ENCODE data around the gene LAMC1.

Gene LAMC1

DNA sequence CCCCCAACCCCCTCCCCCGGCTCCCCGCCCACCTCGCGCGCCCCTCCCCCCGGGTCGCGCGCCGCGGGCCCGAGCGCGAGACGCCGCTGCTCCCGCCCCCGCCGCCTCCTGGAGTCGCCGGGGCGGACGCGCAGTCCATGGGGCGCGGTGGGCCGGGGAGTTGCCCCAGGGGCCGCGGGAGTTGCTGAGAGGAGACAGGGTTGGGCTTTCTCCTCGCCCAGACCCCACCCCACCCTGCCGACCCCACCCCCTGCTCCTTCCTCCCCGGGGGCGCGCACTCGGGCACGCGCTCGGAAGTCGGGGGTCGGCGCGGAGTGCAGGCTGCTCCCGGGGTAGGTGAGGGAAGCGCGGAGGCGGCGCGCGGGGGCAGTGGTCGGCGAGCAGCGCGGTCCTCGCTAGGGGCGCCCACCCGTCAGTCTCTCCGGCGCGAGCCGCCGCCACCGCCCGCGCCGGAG is at the start of gene LAMC1:
LAMC1 (plus strand) TSS at position 275 of the 455 bp plus-strand sequence. CDS start 297 bp downstream, outside the sequence.
- peak; percentile 88 for DNase-seq (ENCODE audit: low read depth)

DNA sequence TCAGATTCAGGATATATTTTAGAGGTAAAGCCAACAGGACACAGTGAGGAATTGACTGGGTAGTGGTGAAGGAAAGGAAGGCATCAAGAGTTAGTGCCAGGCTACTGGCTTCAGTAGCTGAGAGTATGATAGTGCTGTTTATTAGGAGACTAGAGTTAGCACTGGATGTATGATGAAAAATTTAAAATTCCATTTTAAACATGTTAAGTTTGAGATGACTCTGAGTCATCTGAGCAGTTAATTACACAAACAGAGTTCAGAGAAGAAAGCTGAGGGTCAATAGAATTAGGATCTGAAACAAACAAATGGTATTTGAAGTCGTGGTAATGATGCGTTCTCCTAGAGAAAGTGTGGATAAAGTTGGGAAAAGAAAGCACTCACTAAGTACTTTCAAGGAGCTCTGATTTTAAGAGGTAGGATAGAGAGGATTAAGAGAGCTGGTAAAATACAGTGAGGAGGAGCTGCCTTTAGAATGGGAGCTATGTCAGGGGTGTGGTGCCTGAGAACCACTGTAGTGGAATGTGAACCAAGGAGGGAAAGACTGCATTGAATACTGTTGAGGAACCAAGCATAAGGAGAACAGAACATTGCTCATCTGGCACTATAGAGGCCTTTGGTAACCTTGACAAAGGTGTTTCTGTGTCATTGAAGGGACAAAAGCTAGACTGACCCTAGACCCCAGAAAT is 48.6 kb upstream of the LAMC1 start:
- no peak for DNase-seq (ENCODE audit: low read depth)

DNA sequence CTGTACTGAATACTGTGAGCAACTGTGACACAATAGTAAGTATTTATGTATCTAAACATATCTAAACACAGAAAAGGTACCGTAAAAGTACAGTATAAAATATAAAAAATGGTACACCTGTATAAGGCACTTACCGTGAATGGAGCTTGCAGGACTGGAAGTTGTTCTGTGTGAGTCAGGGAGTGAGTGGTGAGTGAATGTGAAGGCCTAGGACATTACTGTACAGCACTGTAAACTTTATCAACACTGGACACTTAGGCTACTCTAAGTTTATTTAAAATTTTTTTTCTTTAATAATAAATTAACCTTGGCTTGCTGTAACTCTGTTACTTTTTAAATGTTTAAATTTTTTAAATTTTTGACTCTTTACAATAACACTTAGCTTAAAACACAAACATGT is 45.7 kb upstream of the LAMC1 start:
- DNase-seq (ENCODE audit: low read depth), result no peak

DNA sequence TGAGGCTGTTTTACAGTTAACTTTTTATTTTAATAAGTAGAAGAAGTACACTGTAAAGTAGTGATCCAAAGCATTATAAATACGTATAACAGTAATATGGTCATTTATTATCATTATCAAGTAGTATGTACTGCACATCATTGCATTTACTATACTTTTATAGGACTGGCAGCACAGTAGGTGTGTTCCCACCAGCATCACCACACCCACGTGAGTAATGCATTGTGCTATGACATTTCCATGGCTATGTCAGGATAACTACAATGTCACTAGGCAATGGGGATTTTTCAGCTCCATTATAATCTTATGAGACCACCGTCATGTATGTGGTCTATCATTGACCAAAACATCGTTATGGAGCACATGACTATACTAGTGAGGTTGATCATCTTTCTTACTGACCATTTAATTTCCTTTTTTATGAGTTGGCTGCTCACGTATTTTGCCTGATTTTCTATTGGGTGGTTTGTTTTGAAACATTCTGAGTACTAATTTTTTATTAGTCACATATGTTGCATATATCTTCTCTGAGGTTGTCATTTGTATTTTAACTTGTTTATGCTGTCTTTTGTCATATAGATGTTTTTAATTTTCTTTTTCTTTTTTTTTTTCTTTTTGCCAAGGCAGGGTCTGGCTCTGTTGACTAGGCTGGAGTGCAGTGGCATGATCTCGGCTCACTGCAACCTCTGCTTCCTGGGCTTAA is 44.9 kb upstream of the LAMC1 start:
- no peak for DNase-seq (ENCODE audit: low read depth)

DNA sequence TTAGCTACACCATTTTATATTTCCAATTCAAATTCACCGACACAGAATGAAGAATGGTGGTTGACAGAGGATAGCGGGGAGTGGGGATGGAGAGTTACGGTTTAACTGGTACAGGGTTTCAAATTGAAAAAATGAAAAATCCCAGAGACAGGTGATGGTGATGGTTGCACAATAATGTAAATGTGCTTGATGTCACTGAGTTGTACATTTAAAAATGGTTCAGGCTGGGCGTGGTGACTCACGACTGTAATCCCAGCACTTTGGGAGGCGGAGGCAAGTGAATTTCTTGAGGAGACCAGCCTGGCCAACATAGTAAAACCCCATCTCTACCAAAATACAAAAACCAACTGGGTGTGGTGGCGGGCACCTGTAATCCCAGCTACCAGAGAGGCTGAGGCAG is 39.1 kb upstream of the LAMC1 start:
- no peak for DNase-seq (ENCODE audit: low read depth)

DNA sequence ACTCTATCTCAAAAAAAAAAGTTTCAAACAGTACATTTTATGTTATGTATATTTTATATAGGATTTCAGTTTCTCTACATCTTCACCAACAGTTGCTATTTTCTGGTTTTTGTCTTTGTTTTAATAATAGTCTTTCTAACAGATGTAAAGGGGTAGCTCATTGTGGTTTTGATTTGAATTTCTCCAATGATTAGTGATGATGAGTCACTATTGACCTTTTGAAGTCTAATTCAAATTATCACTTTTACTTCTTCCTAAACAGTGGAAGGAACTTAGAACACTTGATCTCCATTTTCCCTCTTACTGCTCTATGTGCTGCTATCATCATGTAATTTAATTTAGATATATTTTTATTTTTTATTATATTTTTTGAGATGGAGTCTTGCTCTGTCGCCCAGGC is 38.6 kb upstream of the LAMC1 start:
- DNase-seq (ENCODE audit: low read depth), result no peak

DNA sequence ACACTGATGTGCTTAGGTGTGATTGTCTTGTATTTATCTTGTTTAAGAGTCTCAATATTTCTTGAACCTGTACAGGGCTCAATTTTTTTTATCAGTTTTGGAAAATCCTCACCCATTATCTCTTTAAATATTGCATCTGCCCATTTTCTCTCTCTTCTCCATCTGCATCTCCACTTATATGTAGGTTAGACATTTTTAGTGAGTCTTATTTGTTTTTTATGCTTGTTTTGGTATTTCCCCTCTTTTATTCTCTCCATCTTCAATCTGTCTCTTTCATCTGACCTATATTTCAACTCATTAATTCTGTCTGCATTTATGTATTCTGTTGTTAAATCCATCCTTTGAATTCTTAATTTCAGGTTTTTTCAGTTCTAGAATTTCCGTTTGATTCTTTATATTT is 37.3 kb upstream of the LAMC1 start:
- DNase-seq (ENCODE audit: low read depth), result no peak

DNA sequence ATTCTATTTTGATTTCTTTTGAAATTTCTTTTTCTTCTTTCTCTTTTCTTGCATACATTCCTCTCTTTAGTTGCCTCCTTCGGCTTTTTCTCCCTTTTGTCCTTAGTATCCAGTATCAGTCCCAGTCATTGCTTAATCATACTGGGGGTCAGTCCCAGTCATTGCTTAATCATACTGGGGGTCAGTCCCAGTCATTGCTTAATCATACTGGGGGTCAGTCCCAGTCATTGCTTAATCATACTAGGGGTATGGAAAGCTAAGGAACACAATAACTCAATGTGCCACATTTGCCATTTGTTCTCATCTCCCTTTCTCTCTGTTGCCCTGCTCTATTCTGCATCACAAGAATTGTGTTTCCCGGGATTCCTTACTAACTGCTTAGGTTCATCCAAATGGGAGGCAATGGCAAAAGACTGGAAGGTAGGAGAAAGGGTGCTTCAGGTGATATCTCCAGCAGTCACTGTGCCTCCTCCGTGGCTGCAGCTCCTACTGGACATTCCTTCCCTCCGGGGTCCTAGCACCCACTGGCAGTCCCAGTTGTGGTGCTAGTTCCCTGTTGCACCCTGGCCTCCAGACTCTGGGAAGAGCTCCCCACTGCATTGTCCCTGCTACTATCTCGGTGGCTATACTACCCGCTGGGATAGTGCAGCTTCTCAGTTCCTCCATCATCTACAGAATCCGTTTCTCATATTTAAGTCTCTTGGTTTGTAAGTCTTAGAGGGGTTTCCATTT is 32.6 kb upstream of the LAMC1 start:
- no peak for DNase-seq (ENCODE audit: low read depth)

DNA sequence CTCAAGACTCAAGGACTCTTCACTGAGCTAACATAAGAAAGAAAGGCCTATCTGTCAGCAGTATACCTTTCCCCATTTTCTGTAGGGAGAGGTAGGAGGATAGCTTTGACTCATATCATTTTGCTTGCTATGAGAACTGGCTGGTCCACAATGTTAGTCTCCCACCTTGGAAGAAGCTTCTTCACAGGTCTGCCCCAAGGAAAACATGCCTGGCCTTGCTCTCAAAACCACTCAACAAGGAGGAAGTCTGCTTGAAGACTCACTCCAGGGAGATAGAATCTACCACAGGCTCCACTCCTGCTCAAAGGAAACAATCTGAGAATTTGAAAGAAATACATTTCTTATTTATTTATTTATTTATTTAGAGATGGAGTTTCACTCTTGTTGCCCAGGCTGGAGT is 29.5 kb upstream of the LAMC1 start:
- DNase-seq (ENCODE audit: low read depth), result no peak

DNA sequence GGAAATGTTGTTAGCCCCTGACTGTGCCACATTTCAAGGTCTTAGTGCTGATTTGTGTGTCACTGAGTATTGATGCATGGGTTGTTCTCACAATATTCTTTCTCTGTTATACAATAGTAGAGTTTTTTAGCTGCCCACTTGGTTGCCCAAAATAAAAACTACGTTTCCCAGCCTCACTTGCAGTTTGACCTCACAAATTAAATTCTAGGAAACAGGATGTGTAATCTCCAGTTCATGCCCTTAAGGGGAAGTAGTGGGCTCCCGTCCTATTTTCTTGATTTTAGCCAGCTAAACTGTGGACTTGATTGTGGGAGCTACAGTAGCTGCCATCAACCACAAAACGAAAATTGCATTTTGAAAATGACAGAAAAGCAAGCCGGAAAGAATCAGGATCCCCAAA is 27.3 kb upstream of the LAMC1 start:
- no peak for DNase-seq (ENCODE audit: low read depth)

DNA sequence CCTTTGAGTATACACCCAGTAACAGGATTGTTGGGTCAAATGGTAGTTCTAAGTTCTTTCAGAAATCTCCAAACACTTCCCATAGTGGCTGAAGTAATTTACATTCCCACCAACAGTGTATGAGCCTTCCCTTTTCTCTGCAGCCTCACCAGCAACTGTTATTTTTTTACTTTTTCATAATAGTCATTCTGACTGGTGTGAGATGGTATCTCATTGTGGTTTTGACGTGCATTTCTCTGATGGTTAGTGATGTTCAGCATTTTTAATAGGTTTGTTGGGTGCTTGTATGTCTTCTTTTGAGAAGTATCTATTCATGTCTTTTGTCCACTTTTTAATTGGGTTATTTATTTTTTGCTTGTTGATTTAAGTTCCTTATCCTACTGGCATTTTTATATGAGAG is 26.4 kb upstream of the LAMC1 start:
- DNase-seq (ENCODE audit: low read depth), result no peak

DNA sequence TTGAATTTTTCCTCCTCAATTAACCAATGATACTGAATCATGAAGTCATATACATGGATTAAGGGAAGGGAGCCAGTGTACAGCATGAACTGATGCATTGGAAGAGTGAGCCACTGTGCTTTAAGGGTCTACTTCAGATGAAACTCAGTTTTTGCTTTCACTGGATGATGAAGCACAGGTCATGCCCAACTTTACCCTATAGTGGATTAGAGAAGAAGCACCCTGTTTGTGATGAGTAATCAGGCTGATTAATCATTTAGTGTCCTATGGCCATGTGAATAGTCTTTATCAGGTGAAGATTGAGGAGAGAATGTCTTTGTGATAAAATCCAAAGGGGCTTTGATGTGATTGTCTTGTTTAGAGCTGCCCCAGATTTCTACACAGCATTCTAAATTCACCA is 24.7 kb upstream of the LAMC1 start:
- no peak for DNase-seq (ENCODE audit: low read depth)

DNA sequence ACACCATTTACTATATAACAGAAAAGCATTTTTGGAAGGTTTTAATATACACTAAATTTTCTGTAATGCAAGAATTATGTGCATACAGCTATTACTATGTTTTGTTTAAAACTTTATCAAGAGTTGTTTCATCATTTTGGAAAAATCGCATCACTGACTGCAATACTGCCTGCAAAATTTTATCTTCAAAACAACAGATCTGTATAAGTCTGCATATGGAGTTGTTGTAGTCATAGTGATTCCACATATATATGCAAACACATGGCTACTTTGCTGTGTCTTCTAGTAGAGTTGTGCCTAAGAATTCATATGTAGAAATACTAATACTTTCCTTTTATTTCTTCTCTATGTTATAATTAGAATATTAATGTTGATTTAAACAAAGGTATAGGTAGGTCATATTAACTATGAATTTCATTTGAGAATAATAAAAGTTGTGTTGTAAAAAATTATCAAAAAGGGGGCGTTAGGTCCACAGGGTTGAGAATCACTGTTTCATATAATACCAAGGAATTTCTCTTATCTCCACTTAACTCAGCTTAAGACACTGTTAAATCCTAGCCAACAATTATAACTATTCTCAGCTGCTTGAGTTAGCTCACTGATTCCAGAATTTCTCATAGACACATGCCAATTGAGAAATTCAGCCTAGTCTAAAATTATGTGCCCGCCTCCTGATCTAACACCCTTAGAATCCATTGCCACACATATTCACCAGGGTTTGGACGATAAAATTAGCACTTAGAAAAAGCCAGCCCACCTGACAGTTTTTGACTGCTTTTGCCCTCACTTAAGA is 22.9 kb upstream of the LAMC1 start:
- no peak for DNase-seq (ENCODE audit: low read depth)

DNA sequence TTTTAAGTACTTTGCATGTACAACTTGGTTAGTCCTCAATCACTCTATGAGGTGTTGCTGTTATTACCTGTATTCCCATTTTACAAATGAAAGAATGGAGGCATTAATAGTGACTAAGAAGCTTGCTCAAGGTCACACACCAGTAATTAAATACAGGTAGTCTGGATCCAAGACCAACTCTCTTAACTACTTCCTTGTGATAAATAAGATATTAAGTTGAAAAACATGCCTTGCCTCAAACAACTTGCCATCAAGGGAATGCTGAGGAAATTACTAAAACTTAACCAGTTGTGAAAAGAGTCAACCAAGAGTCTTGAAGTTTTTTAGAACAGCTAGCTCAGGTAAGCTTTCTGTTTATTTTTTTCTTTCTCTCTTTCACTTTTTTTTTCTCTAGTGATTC is 21.0 kb upstream of the LAMC1 start:
- DNase-seq (ENCODE audit: low read depth), result no peak

DNA sequence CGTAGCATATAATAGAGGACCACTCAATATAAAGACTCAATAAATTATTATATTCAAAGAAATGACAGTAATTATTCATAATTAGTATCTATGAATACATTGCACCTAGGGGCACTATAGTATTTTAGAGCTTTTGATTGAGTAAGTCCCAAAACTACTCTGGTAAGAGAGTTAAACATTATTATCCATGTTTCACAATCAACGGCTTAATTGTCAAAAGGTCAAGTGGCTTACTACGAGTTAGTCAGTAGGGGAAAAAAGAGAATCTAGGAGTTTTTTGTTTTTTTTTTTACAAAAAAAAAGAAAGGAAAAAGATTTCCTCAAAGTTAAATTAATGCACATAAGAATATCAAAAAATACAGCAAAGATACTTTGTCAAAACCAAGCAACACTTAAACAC is 20.4 kb upstream of the LAMC1 start:
- no peak for DNase-seq (ENCODE audit: low read depth)

DNA sequence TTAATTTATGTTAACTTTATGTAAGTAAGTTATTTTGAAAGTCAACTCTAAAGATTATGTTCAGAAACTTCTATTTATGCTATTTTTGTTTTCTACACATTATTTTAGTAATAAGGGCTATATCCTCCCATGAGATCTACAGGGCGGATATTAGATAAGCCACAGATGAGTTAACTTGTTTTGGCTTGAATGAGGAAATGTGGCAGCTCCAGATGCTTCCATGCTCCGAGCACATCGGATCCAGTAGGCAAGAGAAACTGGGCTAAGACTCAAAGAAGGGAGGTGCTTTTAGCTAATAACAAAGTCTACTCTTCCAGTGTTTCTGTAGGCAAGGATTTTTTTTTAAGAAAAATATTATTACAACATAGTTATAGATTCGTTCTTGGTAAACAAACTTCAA is 20.0 kb upstream of the LAMC1 start:
- DNase-seq (ENCODE audit: low read depth), result peak; percentile 54

DNA sequence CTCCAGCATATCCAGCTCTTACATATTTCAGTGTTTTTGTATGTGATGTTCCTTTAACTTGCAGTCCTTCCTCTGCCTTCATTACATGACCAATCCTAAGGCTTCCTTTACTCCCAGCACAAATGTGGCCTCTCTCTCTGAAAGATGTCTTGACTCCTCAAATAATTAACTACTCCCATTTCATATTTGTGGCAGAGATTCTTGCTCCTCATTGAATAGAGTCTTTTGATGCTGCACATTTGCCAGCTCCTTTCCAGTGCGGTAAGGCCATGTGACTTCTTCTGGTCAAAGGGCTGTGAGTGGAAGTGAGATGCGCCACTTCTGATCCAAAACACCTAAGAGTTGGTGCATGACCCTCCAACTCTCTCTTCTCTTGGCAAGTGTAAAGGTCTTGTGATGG is 19.1 kb upstream of the LAMC1 start:
- no peak for DNase-seq (ENCODE audit: low read depth)

DNA sequence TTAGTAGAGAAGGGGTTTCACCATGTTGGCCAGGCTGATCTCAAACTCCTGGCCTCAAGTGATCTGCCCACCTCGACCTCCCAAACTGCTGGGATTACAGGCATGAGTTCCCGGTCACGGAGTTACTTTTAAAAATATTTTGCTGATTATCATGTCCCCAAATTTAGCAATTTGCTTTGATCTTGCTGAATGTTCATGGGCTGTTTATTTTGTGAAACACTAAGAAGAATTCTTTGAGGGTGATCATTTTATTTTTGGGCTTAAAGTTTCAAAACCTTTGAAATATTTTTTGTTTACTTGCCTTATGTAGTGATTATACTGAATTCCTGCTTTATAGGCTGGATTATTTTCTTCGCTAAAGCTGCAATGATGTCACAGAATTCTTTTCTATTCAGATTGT is 11.4 kb upstream of the LAMC1 start:
- no peak for DNase-seq (ENCODE audit: low read depth)

DNA sequence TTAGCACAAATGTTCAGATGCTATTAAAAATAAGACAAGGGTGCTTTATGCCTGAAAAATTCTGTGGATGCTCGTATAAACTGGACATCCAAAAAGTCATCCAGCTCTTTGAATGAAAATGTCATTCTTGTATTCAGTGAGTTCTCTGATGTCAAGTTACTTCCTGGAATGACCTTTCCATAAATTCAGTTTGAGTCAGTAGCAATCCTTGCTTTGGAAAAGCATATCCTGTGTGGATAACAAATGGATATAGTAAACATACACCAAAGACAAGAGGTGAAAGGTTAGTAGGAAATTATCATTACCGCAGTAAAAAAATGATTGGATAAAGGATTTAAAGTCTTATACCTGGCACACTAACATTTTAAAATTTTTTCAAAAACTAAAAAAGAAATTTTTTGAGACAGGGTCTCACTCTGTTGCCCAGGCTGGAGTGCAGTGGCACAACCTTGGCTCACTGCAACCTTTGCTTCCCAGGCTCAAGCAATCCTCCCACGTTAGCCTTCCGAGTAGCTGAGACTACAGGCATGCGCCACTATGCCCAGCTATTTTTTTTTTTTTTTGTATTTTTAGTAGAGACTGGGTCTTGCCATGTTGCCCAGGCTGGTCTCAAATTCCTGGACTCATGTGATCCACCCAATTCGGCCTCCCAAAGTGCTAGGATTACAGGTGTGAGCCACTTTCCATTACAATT is 10.8 kb upstream of the LAMC1 start:
- DNase-seq (ENCODE audit: low read depth), result no peak

DNA sequence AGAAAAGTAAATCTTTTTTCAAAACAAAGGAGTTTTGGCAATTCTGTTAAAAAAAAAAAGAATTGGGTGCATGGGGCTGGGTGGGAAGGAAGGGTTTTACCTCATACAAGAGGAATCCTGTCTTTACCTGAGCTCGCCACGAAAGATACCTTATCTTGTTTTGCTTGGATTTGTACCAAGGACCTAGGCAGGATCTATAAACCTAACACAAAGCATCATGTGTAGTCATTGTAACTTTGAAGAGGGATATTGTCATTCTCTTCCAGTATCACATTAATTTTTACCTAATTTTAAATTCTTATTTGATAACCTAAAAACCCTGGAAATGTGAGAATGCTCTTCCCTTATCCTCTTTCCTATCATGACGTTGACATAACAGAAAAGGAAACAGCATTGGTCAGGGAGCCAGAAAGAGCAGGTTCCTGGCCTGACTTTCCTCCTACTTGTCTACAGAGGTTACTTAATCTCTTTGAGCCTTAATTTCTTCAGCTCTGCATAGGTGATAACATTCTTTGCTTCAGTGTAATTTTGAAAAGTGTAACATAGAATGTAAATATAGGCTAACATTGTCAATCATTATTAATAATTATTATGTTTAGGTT is 4.0 kb upstream of the LAMC1 start:
- DNase-seq (ENCODE audit: low read depth), result no peak

DNA sequence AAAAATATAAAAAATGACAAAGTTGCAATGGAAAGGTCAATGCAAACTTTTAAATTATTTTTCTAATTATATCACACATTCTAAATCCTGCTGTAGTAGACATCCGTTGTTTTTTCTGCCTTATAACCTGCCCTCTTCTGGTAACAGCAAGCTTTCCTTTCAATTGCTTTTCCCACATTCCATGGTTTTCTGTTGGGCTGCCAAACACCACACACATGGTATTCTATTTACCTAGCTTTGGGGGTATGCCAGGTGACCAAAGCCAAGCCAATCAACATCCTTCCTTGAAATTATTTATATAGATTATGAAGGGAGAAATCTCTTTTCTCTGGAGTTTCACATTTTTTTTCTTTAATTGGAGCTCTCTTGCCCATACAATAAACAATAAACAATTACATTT is 3.4 kb upstream of the LAMC1 start:
- no peak for DNase-seq (ENCODE audit: low read depth)
